ENCODE results near the gene IGSF9. TPM values are rescaled to one million over a fixed set of nuclear protein-coding genes. Genes with fewer than 3 reads are reported as not detected.

Gene IGSF9
- total RNA-seq, 4 donors from 2014 or later = 0.71 to 1.9 (median 1.4) TPM

DNA sequence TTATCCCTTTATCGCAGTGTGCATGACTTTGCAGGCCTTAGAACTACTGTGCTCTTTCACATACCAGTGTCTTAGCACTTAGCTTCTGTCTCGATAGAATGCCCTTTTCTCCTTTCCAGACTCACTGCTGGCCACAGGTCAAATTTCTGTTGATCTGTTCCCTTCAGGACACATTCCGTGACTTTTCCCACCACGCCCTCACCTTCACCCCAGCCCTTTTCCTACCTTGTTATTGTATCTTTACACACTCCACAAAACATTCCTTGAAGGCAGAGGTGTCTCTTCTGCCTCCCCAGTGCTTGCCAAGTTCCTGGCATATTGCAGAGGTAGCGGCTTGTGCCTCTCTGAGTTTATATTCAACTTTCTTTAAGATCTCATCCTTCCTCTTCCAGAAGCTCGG is 3.7 kb upstream of the IGSF9 start:
- TF ChIP-seq, protein P1, sequence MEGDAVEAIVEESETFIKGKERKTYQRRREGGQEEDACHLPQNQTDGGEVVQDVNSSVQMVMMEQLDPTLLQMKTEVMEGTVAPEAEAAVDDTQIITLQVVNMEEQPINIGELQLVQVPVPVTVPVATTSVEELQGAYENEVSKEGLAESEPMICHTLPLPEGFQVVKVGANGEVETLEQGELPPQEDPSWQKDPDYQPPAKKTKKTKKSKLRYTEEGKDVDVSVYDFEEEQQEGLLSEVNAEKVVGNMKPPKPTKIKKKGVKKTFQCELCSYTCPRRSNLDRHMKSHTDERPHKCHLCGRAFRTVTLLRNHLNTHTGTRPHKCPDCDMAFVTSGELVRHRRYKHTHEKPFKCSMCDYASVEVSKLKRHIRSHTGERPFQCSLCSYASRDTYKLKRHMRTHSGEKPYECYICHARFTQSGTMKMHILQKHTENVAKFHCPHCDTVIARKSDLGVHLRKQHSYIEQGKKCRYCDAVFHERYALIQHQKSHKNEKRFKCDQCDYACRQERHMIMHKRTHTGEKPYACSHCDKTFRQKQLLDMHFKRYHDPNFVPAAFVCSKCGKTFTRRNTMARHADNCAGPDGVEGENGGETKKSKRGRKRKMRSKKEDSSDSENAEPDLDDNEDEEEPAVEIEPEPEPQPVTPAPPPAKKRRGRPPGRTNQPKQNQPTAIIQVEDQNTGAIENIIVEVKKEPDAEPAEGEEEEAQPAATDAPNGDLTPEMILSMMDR (IDR thresholded peaks at IDR 0.05) = no peak
- TF ChIP-seq POLR2A (IDR thresholded peaks at IDR 0.05) = no peak
- Histone ChIP-seq H3K4me3 (replicated peaks in 1 of 3) (no peak overlapping the region), H3K4me1 (peaks cover 26 to 43% of the 10 kb centered on the region in 2 donors), H3K27me3 (no peaks in the 10 kb centered on the region), H3K36me3 (no peaks in the 10 kb centered on the region), H3K27ac (peak overlapping the region in 2 of 3 donors; percentile 47 to 73), H3K9me3 (no peaks in the 10 kb centered on the region)
- intact Hi-C loops (cut with DNase I) = no loop called here
- WGBS, 2 donors = 41 to 50% methylated on average over 6 of the region's 6 CpGs
- DNase-seq = peak; percentile 76 to 86

DNA sequence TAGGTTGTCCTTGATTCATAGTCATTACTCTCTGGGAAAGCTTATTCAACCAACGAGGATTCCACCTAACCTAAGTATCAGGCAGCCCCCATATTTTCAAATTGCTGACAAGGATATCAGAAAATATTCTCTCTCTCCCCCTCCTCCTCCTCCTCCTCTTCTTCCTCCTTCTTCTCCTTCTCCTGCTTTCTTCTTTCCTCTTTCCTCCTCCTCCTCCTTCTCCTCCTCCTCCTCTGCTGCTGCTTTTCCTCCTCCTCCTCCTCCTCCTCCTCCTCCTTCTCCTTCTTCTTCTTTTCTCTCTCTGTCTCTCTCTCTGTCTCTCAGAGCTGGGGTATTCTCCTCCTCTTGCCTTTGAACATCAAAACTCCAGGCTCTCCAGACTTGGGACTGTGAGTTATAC is 2.5 kb upstream of the IGSF9 start:
- DNase-seq = no peak
- no peaks in the 10 kb centered on the region for H3K27me3 ChIP-seq
- H3K4me3 ChIP-seq (replicated peaks in 1 of 3) = no peak overlapping the region
- no peaks in the 10 kb centered on the region for H3K36me3 ChIP-seq
- WGBS, 2 donors = 72 to 73% methylated on average over 1 of the region's 1 CpG
- intact Hi-C loops (cut with DNase I) = no loop called here
- no peaks in the 10 kb centered on the region for H3K9me3 ChIP-seq
- H3K27ac ChIP-seq = peak overlapping the region in 1 of 3 donors; percentile 47
- TF ChIP-seq, protein P1 (IDR thresholded peaks at IDR 0.05) = no peak
- no peak for TF ChIP-seq POLR2A (IDR thresholded peaks at IDR 0.05)
- peaks cover 26 to 43% of the 10 kb centered on the region in 2 donors for H3K4me1 ChIP-seq

DNA sequence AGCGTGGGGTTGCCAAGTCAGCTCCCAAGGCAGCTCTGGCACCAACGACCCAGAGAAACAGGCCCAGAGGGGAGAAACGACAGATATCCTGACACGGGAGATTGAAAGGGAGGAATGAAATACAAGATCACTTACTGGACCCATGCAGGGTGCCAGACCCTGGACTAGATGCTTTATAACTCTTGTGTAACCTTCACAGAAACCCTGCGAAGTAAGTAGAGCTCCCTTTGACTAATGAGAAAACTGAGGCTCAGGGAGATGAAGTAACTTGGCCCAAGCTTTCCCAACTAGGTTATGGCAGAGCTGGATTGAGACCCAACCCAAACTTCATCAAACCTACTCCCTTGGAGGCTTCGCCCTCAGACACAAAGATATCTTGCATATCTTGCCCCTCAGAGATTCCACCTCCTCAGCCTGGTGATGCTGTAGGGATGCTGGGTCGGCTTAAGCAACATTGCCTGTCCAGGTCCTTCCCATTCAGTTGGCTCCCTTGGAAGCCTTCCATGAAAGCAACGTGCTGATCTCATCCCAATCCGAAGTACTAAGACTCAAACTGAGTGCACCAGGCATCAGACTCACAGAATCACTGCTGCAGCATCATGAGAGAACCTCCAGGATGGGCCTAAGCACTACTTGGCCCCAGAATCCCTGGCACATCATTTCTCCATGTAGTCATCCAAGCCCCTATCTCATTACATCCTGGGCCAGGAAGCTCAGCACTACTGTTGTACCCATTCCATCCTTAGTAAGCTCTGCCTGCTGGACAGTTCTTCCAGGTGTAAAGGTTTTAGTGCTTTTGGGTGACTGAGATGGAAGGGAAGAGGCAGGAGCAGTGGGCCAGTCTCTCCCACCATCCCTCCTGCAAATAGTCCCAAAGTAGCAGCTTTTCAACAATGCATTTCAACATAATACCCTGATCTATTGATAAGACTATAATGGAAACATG is 1.1 kb upstream of the IGSF9 start:
- Histone ChIP-seq H3K27me3 (no peaks in the 10 kb centered on the region), H3K27ac (peak overlapping the region; percentile 36 to 65 (median 62)), H3K4me3 (replicated peaks in 1 of 3) (peak overlapping the region in 1 of 3 donors; percentile 43), H3K36me3 (no peaks in the 10 kb centered on the region), H3K4me1 (peaks cover 26 to 43% of the 10 kb centered on the region in 2 donors), H3K9me3 (no peaks in the 10 kb centered on the region)
- 42 to 43% methylated on average over 8 to 9 of the region's 9 CpGs for WGBS, 2 donors
- no peak for DNase-seq
- TF ChIP-seq, protein P1 (IDR thresholded peaks at IDR 0.05) = no peak
- peak in 1 of 2 donors; percentile 45 for TF ChIP-seq POLR2A (IDR thresholded peaks at IDR 0.05)
- intact Hi-C loops (cut with DNase I) = no loop called here

DNA sequence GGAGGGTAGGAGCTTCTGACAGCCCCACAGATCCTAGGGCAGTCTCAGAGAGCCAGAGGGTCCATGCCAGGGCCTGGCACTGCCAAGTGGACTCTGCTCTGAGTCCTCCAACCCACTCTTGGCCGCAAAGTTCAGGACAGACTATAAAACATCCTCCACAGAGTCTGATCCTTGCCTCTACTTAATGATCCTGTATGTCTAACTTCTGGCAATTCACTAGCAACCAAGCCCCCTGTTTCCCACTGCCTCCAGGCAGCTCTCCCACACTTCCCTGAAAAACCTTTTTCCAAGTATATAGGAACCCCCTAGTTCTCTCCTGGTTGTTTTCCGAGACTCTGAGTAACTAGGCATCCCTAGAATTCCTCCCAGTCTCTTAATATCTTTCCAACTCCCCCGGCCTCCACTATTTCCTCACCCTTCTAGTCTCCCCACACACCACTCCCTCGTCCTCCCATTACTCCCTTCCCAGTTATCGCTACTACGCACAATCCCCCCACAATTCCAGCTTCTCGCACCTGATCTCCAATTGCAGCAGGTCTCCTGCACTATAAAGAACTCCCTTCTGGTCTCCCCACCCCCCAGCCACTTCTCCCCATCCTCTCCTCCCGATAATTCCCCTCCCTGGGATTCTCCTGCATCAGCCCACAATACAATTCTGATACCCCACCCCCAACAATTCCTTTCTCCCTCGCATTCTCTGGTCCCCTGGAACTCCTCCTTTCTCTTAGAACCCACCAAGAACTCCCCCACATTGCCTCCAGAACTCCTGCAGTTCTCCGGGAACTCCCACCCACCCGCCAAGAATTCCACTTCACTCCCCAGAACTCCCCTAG is 574 bp downstream of the IGSF9 start:
- WGBS, 2 donors = 29 to 36% methylated on average over 11 of the region's 11 CpGs
- H3K9me3 ChIP-seq = no peaks in the 10 kb centered on the region
- H3K4me3 ChIP-seq (replicated peaks in 1 of 3) = peak overlapping the region in 2 of 3 donors; percentile 43 to 48
- DNase-seq = no peak
- H3K36me3 ChIP-seq = no peaks in the 10 kb centered on the region
- no peak overlapping the region for H3K27ac ChIP-seq
- intact Hi-C loops (cut with DNase I) = no loop called here
- TF ChIP-seq, protein P1 (IDR thresholded peaks at IDR 0.05) = no peak
- TF ChIP-seq POLR2A (IDR thresholded peaks at IDR 0.05) = no peak
- no peaks in the 10 kb centered on the region for H3K27me3 ChIP-seq
- H3K4me1 ChIP-seq = peaks cover 26 to 42% of the 10 kb centered on the region in 2 donors

All from thyroid gland (tissue), 4 donors.